Fibroblast of skin of back (primary cell): ENCODE results near the gene C10orf71. TPM values are rescaled to one million over a fixed set of nuclear protein-coding genes. Genes with fewer than 3 reads are reported as not detected.

Source experiments
- DNase-seq: peaks from one replicate; pipeline ENCODE4 v3.0.0-alpha.2; 2013
- polyA plus RNA-seq, 2 experiments: library from polyadenylated mRNA; unstranded; fragments of 120-200 nt; gene quantifications; one replicate each; pipeline ENCODE4 v1.2.1, GENCODE V29; 2013; ENCODE audit not compliant: insufficient read length in 2 of 2

The C10orf71 gene, protein sequence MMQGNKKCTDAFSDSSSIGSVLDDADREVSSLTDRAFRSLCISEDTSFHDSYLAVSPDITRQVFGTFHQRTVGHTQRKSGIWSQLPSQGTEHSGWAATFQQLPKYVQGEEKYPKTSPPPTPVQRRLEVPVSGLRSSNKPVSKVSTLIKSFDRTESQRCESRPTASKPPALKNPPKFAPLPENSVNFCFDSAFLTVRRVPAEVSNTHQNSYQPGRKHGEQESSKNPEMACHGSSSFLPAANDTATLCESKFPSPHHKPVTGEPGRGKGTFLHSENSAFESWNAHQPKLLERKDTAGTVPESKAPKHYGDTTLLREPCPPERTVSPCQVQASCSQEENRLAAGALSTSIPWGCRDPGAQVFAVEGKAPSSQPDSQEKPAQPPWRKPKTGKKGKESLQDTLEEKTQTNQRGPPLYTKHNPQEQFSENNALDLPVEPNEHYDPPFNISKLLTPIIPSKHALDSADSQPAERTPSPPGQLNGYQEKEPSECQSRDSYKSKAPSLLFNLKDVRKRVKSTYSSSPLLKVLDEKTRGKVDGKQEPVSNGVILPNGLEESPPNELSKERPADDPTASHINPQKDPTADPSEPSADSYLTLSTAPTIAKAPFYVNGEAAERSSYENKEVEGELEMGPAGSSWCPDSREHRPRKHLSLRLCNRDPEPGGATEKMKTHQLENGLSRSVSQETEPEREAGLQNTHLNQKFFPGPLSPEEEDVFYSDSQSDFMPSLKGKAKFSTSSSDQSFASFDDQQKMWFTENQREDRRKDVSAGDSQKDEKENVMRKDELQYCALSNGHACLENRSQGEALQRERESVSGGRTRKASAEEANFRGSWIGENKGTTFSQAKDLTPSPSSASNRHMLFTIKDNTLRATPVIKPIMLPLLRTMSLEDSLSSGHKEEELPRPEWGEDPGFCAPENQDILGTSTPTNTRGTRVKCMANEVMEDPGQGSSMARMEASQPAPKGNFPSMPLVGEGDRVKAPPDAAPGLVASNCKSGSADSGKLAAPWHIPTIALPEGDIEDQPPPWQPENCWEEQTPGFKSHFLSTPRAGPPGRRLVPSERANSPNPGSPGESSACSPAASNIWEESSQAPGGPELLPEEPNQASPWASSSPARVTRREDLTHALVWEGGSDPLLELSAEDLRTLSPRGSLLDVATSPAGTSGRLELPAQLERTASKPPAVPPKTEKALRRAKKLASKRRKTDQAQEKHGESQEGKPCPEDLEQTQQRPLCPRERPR (N-terminal part only)
- 0.05 TPM for polyA plus RNA-seq (2013, experiment 1 of 2; ENCODE audit: insufficient read length)
- polyA plus RNA-seq (2013, experiment 2 of 2; ENCODE audit: insufficient read length), result 0.06 TPM

DNA sequence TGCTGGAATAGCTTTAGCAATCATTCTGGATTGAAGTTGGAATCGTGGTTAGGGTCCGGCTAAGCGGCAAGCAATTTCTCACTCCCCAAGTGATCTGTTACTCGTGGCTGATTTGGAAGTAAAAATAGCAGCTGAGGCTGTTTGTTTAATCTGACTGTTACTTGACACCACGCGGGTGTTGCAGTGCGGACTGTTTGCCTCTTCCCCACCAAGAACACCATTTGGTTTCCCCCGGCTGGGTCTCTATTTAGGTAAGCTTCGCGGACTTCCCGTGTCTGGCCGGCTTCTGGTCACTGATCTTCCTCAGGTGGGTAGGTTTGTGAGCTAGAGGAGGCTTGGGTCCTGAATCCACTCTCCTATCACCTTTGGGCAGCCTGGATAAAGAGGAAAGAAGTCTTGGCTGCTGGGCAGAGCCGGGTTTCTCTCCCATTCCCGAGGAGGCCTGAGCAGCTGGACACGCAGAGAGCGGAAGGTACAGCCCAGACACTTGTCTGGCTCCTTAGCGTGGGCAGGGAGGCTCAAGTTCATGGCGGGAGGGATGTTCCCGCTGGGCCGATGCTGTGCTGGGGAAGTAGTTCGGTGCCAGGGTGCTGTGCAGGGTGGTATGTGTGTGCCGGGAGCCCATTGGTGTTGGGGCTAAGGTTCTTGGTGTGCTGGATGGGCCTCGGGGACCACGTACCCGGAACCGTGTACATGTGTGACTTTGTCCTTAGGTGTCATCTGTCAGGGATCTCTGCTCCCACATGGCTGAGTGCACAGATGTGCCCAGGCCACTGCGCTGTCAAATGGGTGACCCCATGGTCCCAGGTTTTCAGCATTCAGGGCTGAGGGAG lies at the start of gene C10orf71:
TSS of gene C10orf71 (plus strand) at position 188 of the 833 bp plus-strand sequence. CDS start 23,376 bp downstream, outside the sequence.
- DNase-seq, result peak; percentile 6

DNA sequence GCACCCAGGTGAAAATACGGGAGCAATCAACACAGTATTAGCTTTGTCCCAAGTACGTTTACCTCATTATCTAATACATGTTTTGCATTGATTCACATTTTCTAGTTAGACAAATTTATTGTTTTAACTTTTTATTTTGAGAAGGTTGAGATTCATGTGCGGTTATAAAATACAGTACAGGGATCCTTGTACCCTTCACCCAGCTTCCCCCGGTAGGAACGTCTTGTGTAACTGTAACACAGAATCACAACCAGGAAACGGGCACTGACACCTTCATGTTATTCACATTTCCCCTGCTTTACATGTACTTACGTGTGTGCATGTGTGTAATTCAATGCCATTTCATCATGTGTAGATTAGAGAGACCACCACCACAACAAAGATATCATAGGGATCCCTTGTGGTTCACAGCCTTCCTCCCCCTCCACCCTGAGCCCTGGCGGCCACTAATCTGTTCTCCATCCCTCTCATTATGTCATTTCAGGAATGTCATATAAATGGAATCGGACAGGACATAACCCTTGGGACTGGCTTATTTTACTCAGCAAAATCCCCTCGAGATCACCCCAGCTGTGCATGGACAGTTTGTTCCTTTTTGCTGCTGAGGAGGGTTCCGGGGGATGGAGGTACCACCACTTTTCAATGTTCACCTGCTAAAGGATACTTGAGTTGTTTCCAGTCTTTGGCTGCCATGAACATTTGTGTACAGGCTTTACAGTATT lies 46.5 kb upstream of the C10orf71 start:
- DNase-seq, result no peak

DNA sequence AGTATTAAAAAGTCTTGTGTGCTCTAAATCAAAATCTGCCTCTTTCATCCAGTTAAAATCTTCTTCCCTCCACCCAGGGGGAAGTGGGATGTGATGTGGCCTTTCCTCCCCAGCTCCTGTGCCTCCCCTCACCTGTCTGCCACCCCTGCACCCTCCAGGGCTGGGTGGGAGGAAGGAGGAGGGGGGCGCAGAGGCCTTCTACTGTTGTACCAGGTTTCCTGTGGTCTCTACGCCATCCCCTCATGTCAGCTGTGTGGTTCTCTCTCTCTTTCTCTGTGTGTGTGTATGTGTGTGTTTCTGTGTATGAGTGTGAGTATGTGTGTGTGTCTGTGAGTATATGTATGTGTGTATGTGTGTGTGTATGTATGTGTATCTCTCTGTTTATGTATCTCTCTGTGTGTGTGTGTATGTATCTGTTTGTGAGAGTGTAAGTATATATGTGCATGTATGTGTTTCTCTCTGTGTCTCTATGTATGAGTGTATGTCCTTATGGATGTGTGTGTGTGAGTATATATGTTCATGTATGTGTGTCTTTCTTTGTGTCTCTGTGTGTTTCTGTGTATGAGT lies 45.5 kb upstream of the C10orf71 start:
- no peak for DNase-seq

DNA sequence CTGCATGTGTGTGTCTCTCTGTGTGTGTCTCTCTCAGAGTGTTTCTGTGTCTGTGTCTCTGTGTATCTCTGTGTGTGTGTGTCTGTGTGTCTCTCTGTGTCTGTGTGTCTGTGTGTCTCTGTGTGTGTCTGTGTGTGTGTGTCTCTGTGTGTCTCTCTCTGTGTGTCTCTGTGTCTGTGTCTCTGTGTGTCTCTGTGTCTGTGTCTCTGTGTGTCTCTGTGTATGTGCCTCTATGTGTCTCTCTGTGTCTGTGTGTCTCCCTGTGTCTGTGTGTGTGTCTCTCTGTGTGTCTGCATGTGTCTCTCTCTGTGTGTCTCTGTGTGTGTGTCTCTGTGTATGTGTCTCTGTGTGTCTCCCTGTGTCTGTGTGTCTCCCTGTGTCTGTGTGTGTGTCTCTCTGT lies 44.8 kb upstream of the C10orf71 start:
- no peak for DNase-seq

DNA sequence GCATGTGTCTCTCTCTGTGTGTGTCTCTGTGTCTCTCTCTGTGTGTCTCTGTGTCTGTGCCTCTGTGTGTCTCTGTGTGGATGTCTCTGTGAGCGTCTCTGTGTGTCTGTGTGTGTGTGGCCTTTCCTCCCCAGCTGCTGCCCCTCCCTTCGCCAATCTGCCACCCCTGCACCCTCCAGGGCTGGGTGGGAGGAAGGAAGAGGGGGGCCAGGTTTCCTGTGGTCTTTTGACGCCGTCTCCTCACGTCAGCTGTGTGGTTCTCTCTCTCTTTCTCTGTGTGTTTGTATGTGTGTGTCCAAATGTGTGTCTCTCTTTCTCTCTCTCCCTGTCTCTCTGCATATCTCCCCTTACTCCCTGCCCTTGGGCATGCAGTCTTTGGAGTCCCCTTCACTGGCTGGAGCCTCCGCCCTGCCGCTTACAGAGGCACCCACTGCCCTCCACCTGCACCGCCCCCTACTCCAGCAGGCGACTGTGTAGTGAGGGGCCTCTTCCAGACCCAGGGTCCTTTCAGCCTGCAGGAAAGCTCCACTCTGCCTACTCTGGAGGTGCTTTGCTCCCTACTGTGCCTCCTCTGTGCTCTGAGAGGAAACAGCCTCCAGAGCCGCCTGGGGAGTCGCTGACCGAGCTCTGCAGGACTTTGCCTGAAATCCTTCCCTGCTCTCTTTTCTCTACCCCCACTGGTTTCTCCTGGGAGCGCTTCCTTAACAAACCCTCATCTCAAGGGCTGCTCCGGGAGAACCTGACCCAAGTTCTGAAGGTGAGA lies 44.2 kb upstream of the C10orf71 start:
- no peak for DNase-seq

DNA sequence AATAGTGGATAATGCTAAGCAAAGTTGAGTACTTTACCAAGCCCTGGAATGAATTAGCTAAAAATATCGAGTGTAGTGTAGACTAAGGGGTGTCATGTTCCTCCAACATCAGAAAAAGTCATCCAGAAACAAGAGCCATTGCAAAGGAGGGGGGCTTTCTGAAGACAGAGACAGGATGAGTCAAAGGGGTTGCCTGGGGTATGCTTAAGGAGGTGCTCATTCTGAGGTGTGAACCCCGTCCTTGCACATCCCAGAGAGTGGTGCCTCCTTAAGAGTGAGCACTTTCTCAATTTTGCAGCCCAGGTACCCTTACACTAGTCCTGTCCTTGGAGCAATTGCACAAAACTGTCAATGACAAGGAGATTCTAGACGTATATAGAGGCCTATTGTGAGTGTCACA lies 43.1 kb upstream of the C10orf71 start:
- no peak for DNase-seq

DNA sequence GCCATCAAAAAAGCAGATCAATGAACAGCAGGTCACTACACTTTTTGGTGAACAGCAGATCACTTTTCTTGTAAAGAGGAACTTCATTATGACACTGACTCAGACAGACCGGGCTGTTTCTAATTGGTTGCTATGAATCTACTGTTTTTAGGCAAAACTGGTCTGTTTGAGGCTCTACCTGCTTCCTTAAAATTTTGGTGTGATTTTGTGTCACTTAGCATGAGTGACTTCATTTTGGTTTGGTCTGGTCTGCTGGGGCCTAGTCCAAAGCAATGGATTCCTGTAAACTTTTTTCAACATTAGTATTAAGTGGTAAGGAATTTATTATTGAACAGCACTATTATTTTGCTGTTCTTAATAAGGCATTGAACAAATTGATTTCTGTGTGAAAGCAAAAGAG lies 41.8 kb upstream of the C10orf71 start:
- no peak for DNase-seq

DNA sequence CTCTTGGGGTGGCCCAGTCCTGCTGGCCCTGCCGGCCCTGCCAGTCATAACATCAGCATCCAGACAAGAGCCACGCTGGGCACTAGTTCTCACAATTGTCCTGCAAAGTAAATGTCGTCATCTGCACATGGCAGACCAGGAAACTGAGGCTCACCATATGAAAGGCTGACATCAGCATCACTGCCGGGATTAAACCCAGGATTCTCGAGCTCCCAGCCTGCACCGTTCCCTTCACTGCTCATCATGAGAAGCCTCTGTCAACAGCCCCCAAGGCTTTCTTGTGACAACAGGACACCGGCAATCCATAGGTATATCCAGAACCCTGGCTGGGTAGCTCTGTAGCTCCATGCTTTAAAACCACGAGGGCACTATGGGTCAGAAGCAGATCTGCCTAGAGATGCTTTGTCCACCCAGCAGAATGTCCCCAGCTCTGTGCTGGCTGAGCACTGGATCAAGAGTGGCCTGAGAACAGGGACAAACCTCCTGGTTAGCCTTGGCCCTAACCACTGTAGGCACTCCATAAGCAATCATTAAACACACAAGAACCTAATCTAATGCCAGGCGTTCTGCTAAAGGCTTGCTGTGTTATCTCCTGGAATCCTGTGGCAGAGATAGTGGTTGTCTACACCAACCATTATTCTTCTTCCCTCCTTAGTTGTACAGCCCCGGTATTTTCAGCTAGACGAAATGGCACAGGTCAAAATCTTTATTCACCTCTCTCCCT lies 41.2 kb upstream of the C10orf71 start:
- no peak for DNase-seq

DNA sequence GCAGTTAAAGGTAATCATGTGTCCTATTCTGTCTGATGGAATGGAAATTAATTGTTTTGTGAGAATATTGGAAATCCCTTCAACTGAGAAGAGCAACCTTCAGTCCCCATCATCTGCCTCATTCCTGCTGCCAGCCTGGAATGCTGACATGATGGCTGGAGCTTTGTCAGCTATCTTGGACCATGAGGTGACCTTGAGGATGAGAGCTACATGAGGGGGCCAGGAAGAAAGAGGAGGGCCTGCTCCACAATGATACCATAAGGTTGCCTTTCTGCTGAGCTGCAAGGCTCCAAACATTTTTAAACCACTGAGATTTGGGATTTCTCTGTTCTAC lies 40.7 kb upstream of the C10orf71 start:
- no peak for DNase-seq

DNA sequence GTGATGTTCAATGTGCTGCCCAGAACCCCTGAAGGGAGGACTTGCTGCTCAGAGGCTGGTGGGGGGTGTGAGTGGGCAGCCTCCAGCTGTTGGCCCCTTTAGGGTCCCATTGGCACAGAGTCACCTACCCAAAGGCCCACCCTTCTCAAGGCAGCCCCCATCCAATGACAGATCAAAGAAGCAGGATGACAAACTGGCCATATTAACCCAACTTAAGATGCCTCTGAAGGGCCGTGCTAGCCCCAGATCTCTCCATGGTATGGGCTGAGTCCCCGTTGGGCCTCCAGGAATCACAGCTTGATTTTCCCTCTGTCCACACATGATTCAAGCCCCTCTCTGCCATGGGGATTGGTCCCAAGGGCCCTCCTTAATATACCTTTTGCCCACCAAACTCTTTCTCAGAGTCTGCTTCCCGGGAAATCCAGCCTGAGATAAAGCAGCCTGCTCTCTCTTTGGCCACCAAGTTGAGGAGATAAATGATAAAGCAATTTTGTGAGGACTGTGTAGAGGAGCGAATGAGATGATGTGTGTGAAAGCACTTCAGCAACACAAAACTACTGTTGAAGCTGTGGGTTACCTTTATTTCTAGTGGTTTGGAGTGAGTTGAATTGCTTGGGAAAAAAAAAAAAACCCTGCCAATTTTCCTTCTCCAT lies 38.2 kb upstream of the C10orf71 start:
- DNase-seq, result no peak

DNA sequence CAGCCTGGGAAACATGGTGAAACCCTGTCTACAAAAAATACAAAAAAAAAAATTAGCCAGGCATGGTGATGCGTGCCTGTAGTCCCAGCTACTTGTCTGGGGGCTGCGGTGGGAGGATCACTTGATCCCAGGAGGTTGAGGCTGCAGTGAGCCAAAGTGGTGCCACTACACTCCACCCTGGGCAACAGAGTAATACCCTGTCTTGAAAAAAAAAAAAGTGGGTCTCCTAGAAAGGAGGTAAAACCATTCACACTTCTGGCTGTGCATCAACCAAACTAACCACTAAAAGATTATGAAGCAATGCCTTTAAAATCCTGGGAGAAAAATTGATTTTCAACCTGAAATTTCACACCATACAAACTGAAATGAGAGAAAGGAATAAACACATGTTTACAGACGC lies 35.4 kb upstream of the C10orf71 start:
- DNase-seq, result no peak

DNA sequence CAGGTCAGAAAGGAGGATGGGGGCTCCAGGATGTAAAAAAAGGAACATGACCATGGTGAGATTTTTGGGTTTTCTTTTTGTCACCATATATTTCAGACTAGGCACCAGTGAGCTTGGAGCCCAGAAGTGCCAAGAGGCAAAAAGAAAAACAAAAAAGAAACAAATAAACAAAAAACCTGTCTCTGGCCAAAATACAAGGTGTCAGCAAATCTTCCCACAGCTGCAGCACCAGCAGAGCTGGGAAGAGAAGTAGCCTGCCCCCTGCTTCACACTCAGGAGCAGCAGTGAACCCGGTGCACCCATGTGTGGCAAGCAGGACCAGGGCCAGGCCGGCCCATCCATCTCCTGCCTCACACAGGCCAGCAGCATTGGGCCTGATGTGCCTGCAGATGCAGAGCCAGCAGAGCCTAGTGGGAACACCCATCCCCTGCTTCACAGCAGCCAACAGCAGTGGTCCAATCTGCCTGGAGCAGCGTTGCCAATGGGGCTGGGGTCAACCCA lies 34.7 kb upstream of the C10orf71 start:
- no peak for DNase-seq

DNA sequence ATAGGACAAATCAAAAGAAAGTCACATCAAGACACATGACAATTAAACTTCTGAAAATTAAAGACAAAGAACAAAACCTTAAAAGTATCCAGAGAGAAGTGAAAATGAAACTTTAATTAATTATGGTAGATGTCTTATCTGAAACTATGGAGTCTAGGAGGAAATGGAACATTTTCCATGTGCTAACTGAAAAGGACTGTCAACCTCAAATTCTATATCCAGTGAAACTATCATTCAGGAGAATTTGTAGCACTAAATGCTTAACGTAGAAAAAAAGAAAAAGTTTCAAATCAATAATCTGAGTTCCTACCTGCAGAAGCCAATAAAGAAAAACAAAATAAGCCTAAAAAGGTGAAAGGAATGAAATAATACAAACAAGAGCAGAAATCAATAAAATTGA lies 33.1 kb upstream of the C10orf71 start:
- no peak for DNase-seq

DNA sequence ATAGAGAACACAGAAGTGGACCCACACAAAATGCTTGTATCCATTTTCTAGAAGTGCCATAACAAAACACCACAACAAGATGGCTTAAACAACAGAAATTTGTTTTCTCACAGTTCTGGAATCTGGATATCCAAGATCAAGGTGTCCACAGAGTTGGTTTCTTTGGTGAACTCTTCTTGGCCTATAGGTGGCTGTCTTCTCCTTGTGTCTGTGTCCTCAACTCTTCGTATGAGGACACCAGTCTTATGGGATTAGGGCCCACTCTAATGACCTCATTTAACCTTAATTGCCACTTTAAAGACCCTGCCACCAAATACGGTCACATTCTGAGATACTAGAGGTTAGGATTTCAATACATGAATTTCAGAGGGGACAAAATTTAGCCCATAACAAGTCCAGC lies 30.8 kb upstream of the C10orf71 start:
- no peak for DNase-seq

DNA sequence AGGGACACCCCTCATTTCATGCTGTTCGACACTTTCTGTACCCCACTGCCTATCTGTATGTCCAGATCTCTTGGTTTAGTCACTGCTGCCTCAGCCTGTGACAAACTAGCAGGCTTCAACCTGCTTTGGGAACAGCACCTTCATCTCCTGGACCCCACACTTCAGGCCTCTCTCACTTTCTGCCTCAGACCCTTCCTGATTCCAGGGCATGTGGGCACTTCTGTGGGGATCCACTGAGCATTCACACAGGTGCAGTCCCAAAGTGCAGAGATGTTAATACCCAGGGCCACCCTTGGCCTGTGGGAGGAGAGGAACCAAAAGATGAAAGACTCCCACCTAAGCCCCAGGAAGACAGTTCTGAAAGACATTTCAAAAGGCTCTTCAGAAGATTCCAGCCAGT lies 29.4 kb upstream of the C10orf71 start:
- no peak for DNase-seq

DNA sequence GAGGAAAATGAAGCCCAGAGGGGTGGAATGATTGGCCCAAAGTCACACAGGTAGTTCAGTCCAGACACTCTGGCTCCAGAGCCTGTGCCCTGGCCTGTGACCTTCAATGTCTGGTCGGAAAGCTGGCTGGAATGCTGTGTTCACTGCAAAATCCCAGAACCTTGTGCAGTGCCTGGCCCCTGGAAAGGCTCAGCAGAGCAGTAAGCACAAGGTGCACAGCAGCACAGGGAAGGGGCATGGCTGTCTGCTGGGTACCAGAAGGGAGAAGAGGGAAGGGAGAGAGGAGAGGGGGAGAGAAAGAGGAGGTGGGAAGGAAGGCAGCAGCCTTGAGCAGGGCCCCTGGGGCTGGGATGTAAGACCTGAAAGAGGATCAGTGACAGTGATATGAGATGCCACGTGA lies 28.4 kb upstream of the C10orf71 start:
- no peak for DNase-seq

DNA sequence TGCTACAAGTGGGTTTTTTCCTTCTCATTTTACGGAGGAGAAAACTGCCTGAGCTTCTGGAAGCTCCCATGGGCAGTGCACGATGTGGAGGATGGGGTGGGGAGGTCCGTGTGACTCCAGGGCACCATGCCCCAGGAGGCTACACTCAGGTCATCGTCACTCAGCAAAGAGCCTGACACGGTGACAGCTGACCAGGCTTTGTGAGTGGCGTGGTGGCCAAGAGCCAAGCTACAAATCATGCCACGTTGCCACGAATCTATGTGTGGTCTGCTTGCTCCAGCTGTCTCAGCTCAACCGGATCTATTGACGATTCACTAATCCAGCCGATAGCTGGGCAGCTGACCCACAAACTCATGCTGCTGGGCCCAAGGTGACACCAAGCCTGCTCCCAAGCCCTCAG lies 27.6 kb upstream of the C10orf71 start:
- no peak for DNase-seq

DNA sequence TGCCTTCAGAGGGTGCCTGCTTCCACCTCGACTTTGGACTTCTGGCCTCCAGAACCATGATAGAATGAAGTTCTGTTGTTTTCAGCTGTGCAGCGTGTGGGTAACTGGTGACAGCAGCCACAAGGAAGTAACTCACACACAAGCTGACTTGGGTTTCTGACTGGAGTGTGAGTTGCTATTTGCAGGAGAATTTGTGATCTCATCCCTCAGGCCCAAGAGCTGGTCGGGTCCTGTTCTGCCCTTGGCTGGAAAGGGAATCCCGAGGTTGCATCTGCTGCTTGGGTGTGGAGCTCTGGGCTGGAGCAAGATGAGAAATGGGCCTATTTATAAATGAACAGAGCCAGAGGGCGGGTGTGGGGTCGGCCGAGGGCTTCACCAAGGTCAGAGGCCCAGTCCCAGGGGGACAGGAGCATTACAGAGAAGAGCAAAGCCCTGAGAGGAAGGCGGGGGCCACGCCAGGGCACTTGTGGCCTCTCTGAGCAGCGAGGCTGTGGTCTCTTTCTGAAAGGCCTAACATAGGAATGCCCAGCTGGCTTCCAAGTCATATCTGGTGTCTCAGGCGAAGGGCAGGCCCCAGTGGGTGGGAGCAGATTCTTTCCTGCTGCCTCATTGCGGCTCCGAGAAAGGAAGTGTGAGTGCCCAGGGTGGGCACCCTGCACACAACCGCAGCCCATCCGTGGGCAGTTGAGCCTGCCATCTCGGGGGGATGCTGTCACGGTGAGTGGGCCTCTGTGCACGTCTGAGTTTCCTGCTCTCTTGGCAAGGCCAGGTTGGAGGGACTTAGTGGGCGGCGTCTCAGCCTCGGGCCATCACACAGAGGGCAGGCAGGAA lies 26.5 kb upstream of the C10orf71 start:
- peak; percentile 61 for DNase-seq
